ENCODE measurements around the gene CSMD2. TPM values are rescaled to one million over a fixed set of nuclear protein-coding genes. Genes with fewer than 3 reads are reported as not detected.

The CSMD2 gene
- total RNA-seq, 1 donor from 2014 or later = 0.27 TPM

DNA sequence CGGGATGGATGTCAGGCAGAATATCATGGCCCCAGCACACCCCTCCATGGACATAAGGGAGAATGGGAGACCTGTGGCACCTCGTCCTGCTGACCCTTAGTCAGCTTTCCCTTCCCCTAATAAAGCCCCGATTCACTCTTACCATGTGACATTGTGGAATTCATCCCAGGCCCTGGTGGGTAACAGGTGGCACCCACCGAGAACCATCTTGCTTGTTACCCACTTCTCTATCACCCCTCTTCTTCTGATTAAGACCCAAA, 32.9 kb downstream of the CSMD2 start:
- Mint-ChIP-seq H3K27ac (ENCODE audit: unreplicated experiment) (no peak overlapping the region), H3K4me1 (ENCODE audit: low read depth, unreplicated experiment) (no peaks in the 10 kb centered on the region), H3K27me3 (ENCODE audit: unreplicated experiment) (no peaks in the 10 kb centered on the region), H3K4me3 (ENCODE audit: unreplicated experiment) (no peak overlapping the region), H3K36me3 (ENCODE audit: unreplicated experiment) (no peaks in the 10 kb centered on the region), H3K9me3 (ENCODE audit: unreplicated experiment) (peaks cover 2% of the 10 kb centered on the region)
- TF ChIP-seq, protein P1, sequence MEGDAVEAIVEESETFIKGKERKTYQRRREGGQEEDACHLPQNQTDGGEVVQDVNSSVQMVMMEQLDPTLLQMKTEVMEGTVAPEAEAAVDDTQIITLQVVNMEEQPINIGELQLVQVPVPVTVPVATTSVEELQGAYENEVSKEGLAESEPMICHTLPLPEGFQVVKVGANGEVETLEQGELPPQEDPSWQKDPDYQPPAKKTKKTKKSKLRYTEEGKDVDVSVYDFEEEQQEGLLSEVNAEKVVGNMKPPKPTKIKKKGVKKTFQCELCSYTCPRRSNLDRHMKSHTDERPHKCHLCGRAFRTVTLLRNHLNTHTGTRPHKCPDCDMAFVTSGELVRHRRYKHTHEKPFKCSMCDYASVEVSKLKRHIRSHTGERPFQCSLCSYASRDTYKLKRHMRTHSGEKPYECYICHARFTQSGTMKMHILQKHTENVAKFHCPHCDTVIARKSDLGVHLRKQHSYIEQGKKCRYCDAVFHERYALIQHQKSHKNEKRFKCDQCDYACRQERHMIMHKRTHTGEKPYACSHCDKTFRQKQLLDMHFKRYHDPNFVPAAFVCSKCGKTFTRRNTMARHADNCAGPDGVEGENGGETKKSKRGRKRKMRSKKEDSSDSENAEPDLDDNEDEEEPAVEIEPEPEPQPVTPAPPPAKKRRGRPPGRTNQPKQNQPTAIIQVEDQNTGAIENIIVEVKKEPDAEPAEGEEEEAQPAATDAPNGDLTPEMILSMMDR (IDR thresholded peaks at IDR 0.05; ENCODE audit: partially characterized antibody, unreplicated experiment) = no peak
- DNase-seq = no peak

DNA sequence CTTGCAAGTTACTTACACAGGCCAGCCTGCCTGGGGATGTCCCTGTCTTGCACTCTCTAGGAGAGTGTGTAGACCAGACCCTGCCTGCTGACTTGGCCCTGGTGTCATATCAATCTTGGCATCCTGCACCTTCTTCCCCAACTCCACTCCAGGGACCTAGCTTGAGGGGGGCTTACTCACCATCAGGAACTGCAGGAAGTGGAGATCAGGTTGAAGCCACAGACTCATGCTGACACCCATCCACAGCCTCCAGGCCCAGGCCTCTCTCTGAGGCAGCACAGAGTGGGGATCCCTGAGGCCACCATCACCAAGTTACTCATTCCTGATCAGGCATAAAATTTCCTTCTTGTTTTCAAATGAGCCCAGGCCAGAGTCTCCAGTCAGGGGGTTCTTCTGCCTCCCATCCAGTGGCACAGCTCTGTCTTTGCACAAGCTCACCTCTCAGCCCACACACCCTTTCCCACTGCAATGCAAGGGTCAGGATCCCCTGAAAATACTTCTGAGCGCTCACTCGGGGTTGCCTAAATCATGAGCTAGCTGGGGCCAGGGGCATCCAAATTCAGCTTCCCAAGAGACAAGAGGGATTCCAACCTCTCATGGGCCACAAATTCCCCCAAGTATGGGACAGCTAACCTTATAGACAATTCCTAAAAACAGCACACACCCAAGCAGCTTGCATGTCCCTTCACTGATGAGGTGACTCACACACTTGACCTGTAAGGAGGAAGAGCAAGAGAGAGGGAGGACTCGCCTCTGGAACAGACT, 33.5 kb downstream of the CSMD2 start:
- no peak overlapping the region for H3K27ac Mint-ChIP-seq (ENCODE audit: unreplicated experiment)
- peaks cover 3% of the 10 kb centered on the region for H3K27me3 Mint-ChIP-seq (ENCODE audit: unreplicated experiment)
- H3K4me1 Mint-ChIP-seq (ENCODE audit: low read depth, unreplicated experiment) = no peaks in the 10 kb centered on the region
- H3K9me3 Mint-ChIP-seq (ENCODE audit: unreplicated experiment) = peaks cover 3% of the 10 kb centered on the region
- TF ChIP-seq, protein P1 (IDR thresholded peaks at IDR 0.05; ENCODE audit: partially characterized antibody, unreplicated experiment) = no peak
- no peak overlapping the region for H3K4me3 Mint-ChIP-seq (ENCODE audit: unreplicated experiment)
- peaks cover 5% of the 10 kb centered on the region for H3K36me3 Mint-ChIP-seq (ENCODE audit: unreplicated experiment)
- no peak for DNase-seq

DNA sequence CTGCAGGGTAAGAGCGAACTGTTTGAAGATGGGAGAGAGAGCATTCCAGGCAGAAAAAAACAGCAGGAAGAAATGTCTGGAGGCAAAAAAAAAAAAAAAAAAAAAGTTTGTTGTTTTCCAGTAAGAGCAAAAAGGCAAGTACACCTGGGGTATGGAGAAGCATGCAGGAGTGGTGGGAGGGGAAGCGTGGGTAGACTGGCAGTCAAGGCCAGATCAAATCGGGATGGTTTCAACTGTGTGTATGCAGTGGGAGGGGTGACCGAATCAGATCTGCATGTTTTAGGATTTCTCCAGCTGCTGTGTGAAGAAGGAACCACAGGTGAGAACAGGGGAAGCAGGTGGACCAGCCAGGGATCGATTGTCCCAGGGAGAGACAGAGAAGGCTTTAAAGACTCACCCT, 34.7 kb downstream of the CSMD2 start:
- H3K27ac Mint-ChIP-seq (ENCODE audit: unreplicated experiment) = no peak overlapping the region
- H3K4me3 Mint-ChIP-seq (ENCODE audit: unreplicated experiment) = no peak overlapping the region
- H3K27me3 Mint-ChIP-seq (ENCODE audit: unreplicated experiment) = peaks cover 3% of the 10 kb centered on the region
- H3K4me1 Mint-ChIP-seq (ENCODE audit: low read depth, unreplicated experiment) = no peaks in the 10 kb centered on the region
- TF ChIP-seq, protein P1 (IDR thresholded peaks at IDR 0.05; ENCODE audit: partially characterized antibody, unreplicated experiment) = no peak
- peaks cover 5% of the 10 kb centered on the region for H3K36me3 Mint-ChIP-seq (ENCODE audit: unreplicated experiment)
- peaks cover 3% of the 10 kb centered on the region for H3K9me3 Mint-ChIP-seq (ENCODE audit: unreplicated experiment)
- DNase-seq = no peak

DNA sequence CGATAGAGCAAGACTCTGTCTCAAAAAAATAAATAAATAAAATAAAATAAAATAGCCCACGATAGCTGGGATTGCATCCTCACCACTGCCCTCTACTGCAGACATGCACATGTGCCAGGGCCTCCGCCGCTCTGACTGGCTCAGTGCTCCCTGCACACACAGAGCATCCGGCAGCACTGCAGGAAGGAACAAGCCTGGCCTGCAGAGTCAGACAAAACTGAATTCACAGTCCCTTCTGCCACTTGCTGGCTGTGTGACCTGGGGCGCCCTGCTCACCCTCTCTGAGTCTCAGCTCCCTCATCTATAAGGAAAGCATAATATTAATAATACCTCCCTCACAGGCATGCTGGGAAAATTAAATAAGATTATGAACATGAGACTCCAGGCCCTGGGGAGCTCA, 35.4 kb downstream of the CSMD2 start:
- no peak overlapping the region for H3K27ac Mint-ChIP-seq (ENCODE audit: unreplicated experiment)
- peaks cover 3% of the 10 kb centered on the region for H3K27me3 Mint-ChIP-seq (ENCODE audit: unreplicated experiment)
- peaks cover 5% of the 10 kb centered on the region for H3K36me3 Mint-ChIP-seq (ENCODE audit: unreplicated experiment)
- DNase-seq = no peak
- H3K4me1 Mint-ChIP-seq (ENCODE audit: low read depth, unreplicated experiment) = no peaks in the 10 kb centered on the region
- peaks cover 4% of the 10 kb centered on the region for H3K9me3 Mint-ChIP-seq (ENCODE audit: unreplicated experiment)
- H3K4me3 Mint-ChIP-seq (ENCODE audit: unreplicated experiment) = no peak overlapping the region
- TF ChIP-seq, protein P1 (IDR thresholded peaks at IDR 0.05; ENCODE audit: partially characterized antibody, unreplicated experiment) = no peak

DNA sequence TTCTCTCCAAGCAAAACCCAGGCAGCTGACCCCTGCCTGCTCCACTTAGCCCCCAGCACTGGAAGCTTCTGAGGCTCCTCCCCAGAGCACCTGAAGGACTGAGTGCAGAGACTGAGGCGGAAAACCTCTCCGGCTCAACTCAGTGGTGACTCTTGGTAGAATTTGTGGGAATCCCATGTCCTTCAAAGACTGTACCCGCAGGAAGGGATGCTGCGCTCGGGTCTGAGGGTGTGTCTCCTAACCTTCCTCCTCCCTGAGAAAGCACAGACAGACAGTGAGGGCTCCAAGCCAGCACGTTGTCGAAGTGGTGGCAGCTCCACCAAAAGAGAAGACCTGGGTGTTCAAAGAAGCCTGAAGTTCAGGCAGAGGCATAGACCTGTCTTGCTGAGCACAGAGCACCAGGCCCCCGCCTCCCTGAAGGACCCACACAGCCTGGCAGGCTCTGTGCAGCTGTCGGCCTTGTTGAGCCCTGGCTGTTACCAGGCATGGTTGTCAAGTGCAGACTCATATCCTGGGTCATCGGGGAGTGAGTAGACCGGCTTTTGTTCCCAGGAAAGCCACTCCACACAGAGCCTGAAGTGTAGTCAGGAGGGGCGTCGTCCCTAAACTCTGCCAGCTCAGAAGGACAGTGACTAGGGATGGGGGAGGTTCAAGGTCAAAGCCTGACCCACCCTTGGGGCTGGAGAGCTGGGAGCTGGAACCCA, 36.7 kb downstream of the CSMD2 start:
- H3K4me1 Mint-ChIP-seq (ENCODE audit: low read depth, unreplicated experiment) = no peaks in the 10 kb centered on the region
- TF ChIP-seq, protein P1 (IDR thresholded peaks at IDR 0.05; ENCODE audit: partially characterized antibody, unreplicated experiment) = no peak
- DNase-seq = no peak
- H3K36me3 Mint-ChIP-seq (ENCODE audit: unreplicated experiment) = peaks cover 5% of the 10 kb centered on the region
- peaks cover 4% of the 10 kb centered on the region for H3K9me3 Mint-ChIP-seq (ENCODE audit: unreplicated experiment)
- H3K27me3 Mint-ChIP-seq (ENCODE audit: unreplicated experiment) = peaks cover 3% of the 10 kb centered on the region
- no peak overlapping the region for H3K27ac Mint-ChIP-seq (ENCODE audit: unreplicated experiment)
- no peak overlapping the region for H3K4me3 Mint-ChIP-seq (ENCODE audit: unreplicated experiment)

Measured in glutamatergic neuron (in vitro differentiated cells).